ENCODE measurements around the gene SERINC4.
A peak's percentile ranks its signal among the peaks of the same experiment; 100 is the strongest.
"Not testable (repeated sequence)": the region's sequence is repeated elsewhere in the genome, so short reads cannot be mapped to it uniquely, and the experiment has no call there.

SERINC4 gene

GRCh38 chr15:43763819-43764446, 36.1 kb downstream of the SERINC4 start:
- DNase-seq (ENCODE audit: low read depth in 4 of 4, low spot score in 1 of 4): no peak

GRCh38 chr15:43762824-43763223, 37.2 kb downstream of the SERINC4 start:
- no peak for DNase-seq (ENCODE audit: low read depth in 4 of 4, low spot score in 1 of 4)

GRCh38 chr15:43751885-43752284, 48.1 kb downstream of the SERINC4 start:
- DNase-seq (ENCODE audit: low read depth in 4 of 4, low spot score in 1 of 4): no peak

DNA sequence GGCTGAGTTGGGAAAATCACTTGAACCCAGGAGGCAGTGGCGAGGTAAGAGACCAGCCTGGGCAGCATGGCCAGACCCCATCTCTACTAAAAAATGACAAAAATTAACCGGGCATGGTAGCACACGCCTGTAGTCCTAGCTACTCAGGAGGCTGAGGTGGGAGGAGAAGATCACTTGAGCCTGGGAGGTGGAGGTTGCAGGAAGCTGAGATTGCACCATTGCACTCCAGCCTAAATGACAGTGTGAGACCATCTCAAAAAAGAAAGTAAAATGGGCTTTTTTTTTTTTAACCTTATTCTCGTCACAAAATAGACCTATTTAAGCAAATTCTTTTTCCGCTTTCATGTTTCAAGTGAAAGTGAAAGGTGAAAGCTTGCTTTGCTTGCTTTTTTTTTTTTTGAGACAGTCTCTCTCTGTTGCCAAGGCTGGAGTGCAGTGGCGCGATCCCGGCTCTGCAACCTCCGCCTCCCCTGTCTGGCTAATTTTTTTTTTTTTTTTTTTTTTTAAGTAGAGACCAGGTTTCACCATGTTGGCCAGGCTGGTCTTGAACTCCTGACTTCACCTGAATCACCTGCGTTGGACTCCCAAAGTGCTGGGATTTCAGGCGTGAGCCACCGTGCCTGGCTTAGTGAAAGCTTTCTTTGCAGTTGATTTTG, 50.2 kb downstream of the SERINC4 start:
- DNase-seq (ENCODE audit: low read depth in 4 of 4, low spot score in 1 of 4): peak in 1 of 4 experiments; percentile 24

DNA sequence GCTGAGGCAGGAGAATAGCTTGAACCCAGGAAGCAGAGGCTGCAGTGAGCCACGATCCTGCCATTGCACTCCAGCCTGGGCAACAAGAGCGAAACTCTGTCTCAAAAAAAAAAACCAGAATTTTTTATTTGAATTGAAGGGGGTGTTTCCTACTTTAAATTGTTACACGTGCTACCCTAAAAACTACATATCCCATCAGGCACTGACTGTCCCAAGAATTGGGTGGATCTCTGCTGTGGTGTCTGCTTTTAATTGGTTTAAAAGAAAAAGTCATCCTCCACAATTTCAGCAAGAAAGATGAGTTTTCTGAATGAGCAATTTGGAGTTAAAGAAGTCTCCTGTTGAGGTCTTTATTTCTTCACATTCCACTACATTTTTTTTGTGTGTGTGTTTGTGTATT, 51.6 kb downstream of the SERINC4 start:
- no peak for DNase-seq (ENCODE audit: low read depth in 4 of 4, low spot score in 1 of 4)

- DNase-seq (ENCODE audit: low read depth in 4 of 4, low spot score in 1 of 4): not testable (repeated sequence)
Observed at GRCh38 chr15:43746903-43747309, 53.1 kb downstream of the SERINC4 start.

DNA sequence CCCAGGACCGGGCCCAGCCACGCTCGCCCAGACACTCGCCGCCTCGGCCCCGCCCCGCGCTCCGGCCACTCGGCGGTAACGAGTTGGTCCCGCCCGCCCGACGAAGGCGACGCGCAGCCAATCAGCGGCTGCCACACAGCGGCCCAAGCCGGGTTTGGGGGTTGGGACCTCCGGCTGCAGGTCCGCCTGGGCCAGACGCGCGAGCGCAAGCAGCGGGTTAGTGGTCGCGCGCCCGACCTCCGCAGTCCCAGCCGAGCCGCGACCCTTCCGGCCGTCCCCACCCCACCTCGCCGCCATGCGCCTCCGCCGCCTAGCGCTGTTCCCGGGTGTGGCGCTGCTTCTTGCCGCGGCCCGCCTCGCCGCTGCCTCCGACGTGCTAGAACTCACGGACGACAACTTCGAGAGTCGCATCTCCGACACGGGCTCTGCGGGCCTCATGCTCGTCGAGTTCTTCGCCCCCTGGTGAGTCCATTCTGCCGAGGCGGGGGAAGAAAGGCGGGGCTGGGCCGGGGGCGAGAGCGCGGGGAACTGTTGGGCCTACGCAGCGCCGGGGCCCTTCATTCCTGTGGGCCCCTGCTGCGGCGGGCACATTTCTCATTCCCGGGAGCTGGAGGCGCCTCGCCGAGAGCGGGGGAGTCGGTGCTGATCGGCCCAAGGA, 53.6 kb downstream of the SERINC4 start, which contains the start of gene PDIA3:
PDIA3 (plus strand) TSS at position 194 of the 658 bp plus-strand sequence; CDS start at position 296, 102 bp downstream.
- peak; percentile 65 to 87 (median 76) for DNase-seq (ENCODE audit: low read depth in 4 of 4, low spot score in 1 of 4)
